CD14-positive monocyte (primary cell): ENCODE measurements around the gene TACR1. TPM values are rescaled to one million over a fixed set of nuclear protein-coding genes. Genes with fewer than 3 reads are reported as not detected.

Experiments
- DNase-seq, 3 donors: peaks; one replicate each; pipeline ENCODE4 v3.0.0-alpha.2; 2011 to 2022
- H2AFZ ChIP-seq: 2 replicates; pipeline ENCODE4 v1.6.0; 2012; ENCODE audit warnings: mild to moderate bottlenecking, low read depth, low read length, inconsistent platforms; ENCODE audit not compliant: insufficient read depth, poor library complexity, severe bottlenecking
- H3K27ac ChIP-seq, 2 donors: 1 replicate in 1 of 2; 2 replicates in 1 of 2; pipeline ENCODE4 v1.5.1; 2012 to 2013; ENCODE audit warnings: low read length in 2 of 2, control low read depth in 1 of 2, inconsistent platforms in 1 of 2, low read depth in 1 of 2, mild to moderate bottlenecking in 1 of 2
- H3K27me3 ChIP-seq, 2 donors: one replicate each; pipeline versions ENCODE4 v1.6.0 to v1.6.1; 2011 to 2013; ENCODE audit warnings: low read length in 2 of 2; ENCODE audit not compliant: control insufficient read depth in 2 of 2, insufficient read depth in 2 of 2
- H3K36me3 ChIP-seq, 2 donors: replicated peaks in 1 of 2; 1 replicate in 1 of 2; 2 replicates in 1 of 2; pipeline versions ENCODE4 v1.5.1 to v1.6.1; 2012 to 2013; ENCODE audit warnings: low read length in 2 of 2, control low read depth in 1 of 2, inconsistent platforms in 1 of 2, mild to moderate bottlenecking in 1 of 2; ENCODE audit not compliant: insufficient read depth in 2 of 2, control insufficient read depth in 1 of 2
- H3K4me1 ChIP-seq, 2 donors: 1 replicate in 1 of 2; 2 replicates in 1 of 2; pipeline versions ENCODE4 v1.5.1 to v1.6.1; 2012 to 2013; ENCODE audit warnings: low read length in 2 of 2, control low read depth in 1 of 2, inconsistent platforms in 1 of 2, mild to moderate bottlenecking in 1 of 2, moderate library complexity in 1 of 2; ENCODE audit not compliant: insufficient read depth in 2 of 2, control insufficient read depth in 1 of 2
- H3K4me2 ChIP-seq: replicated peaks from 2 replicates; pipeline ENCODE3; 2012; ENCODE audit warnings: low read length, moderate library complexity, mild to moderate bottlenecking; ENCODE audit not compliant: poor library complexity, severe bottlenecking; ENCODE audit errors: extremely low read depth
- H3K4me3 ChIP-seq, 3 experiments: fragments of 200-600 bp in 1 of 3; sonication (generic) in 1 of 3; replicated peaks in 1 of 3; 1 replicate in 2 of 3; 2 replicates in 1 of 3; pipeline ENCODE4 v1.5.1; 2011 to 2013; ENCODE audit warnings: low read length in 3 of 3, mild to moderate bottlenecking in 3 of 3, control low read depth in 2 of 3, low read depth in 2 of 3, inconsistent platforms in 1 of 3, moderate library complexity in 1 of 3
- H3K79me2 ChIP-seq: 2 replicates; pipeline ENCODE4 v1.6.0; 2012; ENCODE audit warnings: mild to moderate bottlenecking, control low read depth, inconsistent platforms, low read length, moderate library complexity; ENCODE audit not compliant: insufficient read depth
- H3K9ac ChIP-seq: 2 replicates; pipeline ENCODE4 v1.6.0; 2017; ENCODE audit warnings: low read length, mild to moderate bottlenecking; ENCODE audit not compliant: insufficient read depth, poor library complexity, severe bottlenecking
- H3K9me3 ChIP-seq, 2 donors: replicated peaks in 1 of 2; 1 replicate in 1 of 2; 2 replicates in 1 of 2; pipeline versions ENCODE4 v1.5.1 to v1.6.1; 2012 to 2013; ENCODE audit warnings: low read length in 2 of 2, control low read depth in 1 of 2; ENCODE audit not compliant: control insufficient read depth in 1 of 2, insufficient read depth in 1 of 2
- H4K20me1 ChIP-seq: 2 replicates; pipeline ENCODE4 v1.6.0; 2012; ENCODE audit warnings: mild to moderate bottlenecking, low read length, control low read depth, moderate library complexity; ENCODE audit not compliant: insufficient read depth
- H3K27ac Mint-ChIP-seq, 7 donors: one replicate each; pipeline ENCODE4 v1.8.0; 2020; ENCODE audit warnings: mild to moderate bottlenecking in 7 of 7, mixed read lengths in 7 of 7, moderate library complexity in 6 of 7, inconsistent platforms in 2 of 7
- H3K27me3 Mint-ChIP-seq, 3 donors: one replicate each; pipeline ENCODE4 v1.8.0; 2021 to 2022; ENCODE audit warnings: low read depth in 3 of 3, mild to moderate bottlenecking in 3 of 3, mixed read lengths in 3 of 3, moderate library complexity in 3 of 3, inconsistent platforms in 1 of 3
- H3K36me3 Mint-ChIP-seq, 2 donors: one replicate each; pipeline ENCODE4 v1.8.0; 2020; ENCODE audit warnings: mixed read lengths in 2 of 2, inconsistent platforms in 1 of 2, mild to moderate bottlenecking in 1 of 2
- H3K4me1 Mint-ChIP-seq: one replicate; pipeline ENCODE4 v1.8.0; 2020; ENCODE audit warnings: mild to moderate bottlenecking, mixed read lengths
- H3K4me3 Mint-ChIP-seq, 2 donors: one replicate each; pipeline ENCODE4 v1.8.0; 2020; ENCODE audit warnings: mild to moderate bottlenecking in 2 of 2, mixed read lengths in 2 of 2, moderate library complexity in 1 of 2
- H3K9me3 Mint-ChIP-seq, 7 donors: one replicate each; pipeline ENCODE4 v1.8.0; 2020 to 2022; ENCODE audit warnings: mixed read lengths in 7 of 7, mild to moderate bottlenecking in 6 of 7, moderate library complexity in 6 of 7, inconsistent platforms in 2 of 7
- CTCF ChIP-seq: fragments of 200-600 bp; IDR thresholded peaks from one replicate; pipeline ENCODE4 v1.8.0; 2022; ENCODE audit warnings: antibody characterized with exemption, mild to moderate bottlenecking
- WGBS: methylation state at CpG from one replicate; pipeline ENCODE4 v1.1.5; 2013; ENCODE audit warnings: missing lambda C conversion rate; ENCODE audit not compliant: insufficient coverage; 5-methylcytosine and 5-hydroxymethylcytosine counted together
- intact Hi-C, 2 donors: fragments of 100-400 bp; cut with micrococcal nuclease; formaldehyde crosslinking; loops; one replicate each; pipeline versions ENCODE4 v1.15.0 to v1.15.1; 2023
- polyA plus RNA-seq, 3 donors: library from polyadenylated mRNA; depleted of rRNA in 1 of 3; unstranded in 2 of 3; stranded (reverse) in 1 of 3; fragments of 300-500 nt in 2 of 3; fragments of >200 nt in 1 of 3; fragmentation: Illumina TruSeq in 2 of 3; gene quantifications; 1 replicate in 2 of 3; 2 replicates in 1 of 3; pipeline ENCODE4 v1.2.3, GENCODE V29; 2012 to 2021

The TACR1 gene
- polyA plus RNA-seq, 3 donors = not detected

- intact Hi-C loops = no loop called here
- peaks cover 0 to 2% of the 10 kb centered on the region in 2 donors for H3K27me3 ChIP-seq
- no peaks in the 10 kb centered on the region for H4K20me1 ChIP-seq
- H3K79me2 ChIP-seq = no peaks in the 10 kb centered on the region
- WGBS = 86% methylated on average over 4 of the region's 4 CpGs
- H3K27ac ChIP-seq = no peak overlapping the region
- H3K9ac ChIP-seq = no peak overlapping the region
- DNase-seq = no peak
- no peak for TF ChIP-seq CTCF
- Mint-ChIP-seq H3K9me3 (peaks cover 0 to 8% (median 0%) of the 10 kb centered on the region in 7 donors), H3K4me1 (no peaks in the 10 kb centered on the region), H3K27me3 (peaks cover 1 to 9% (median 4%) of the 10 kb centered on the region in 3 donors), H3K27ac (no peak overlapping the region), H3K36me3 (no peaks in the 10 kb centered on the region), H3K4me3 (no peak overlapping the region)
- H3K36me3 ChIP-seq = no peaks in the 10 kb centered on the region
- H3K4me1 ChIP-seq = no peaks in the 10 kb centered on the region
- H3K4me2 ChIP-seq = no peak overlapping the region
- peaks cover 4 to 5% of the 10 kb centered on the region in 2 donors for H3K9me3 ChIP-seq
- no peak overlapping the region for H2AFZ ChIP-seq
- H3K4me3 ChIP-seq = no peak overlapping the region
These were observed 99.8 kb downstream of the TACR1 start for GRCh38 chr2:75099521-75099922.

- WGBS = 47% methylated on average over 2 of the region's 2 CpGs
- H3K36me3 Mint-ChIP-seq = no peaks in the 10 kb centered on the region
- no peak for DNase-seq
- H3K4me1 ChIP-seq = no peaks in the 10 kb centered on the region
- H4K20me1 ChIP-seq = no peaks in the 10 kb centered on the region
- H3K4me1 Mint-ChIP-seq = no peaks in the 10 kb centered on the region
- H3K4me2 ChIP-seq = no peak overlapping the region
- H3K27me3 Mint-ChIP-seq = peaks cover 1 to 9% (median 6%) of the 10 kb centered on the region in 3 donors
- no peak overlapping the region for H2AFZ ChIP-seq
- H3K27ac Mint-ChIP-seq = no peak overlapping the region
- H3K9me3 Mint-ChIP-seq = peaks cover 0 to 8% (median 0%) of the 10 kb centered on the region in 7 donors
- H3K36me3 ChIP-seq = no peaks in the 10 kb centered on the region
- H3K79me2 ChIP-seq = no peaks in the 10 kb centered on the region
- intact Hi-C loops = no loop called here
- no peak overlapping the region for H3K4me3 ChIP-seq
- H3K27me3 ChIP-seq = peaks cover 0 to 2% of the 10 kb centered on the region in 2 donors
- no peak overlapping the region for H3K27ac ChIP-seq
- peak; percentile 34 for TF ChIP-seq CTCF
- H3K4me3 Mint-ChIP-seq = no peak overlapping the region
- peaks cover 4 to 5% of the 10 kb centered on the region in 2 donors for H3K9me3 ChIP-seq
- H3K9ac ChIP-seq = no peak overlapping the region
These were observed 100.5 kb downstream of the TACR1 start for GRCh38 chr2:75098856-75099255.
